PFSK-1 (cell line): ENCODE results near the gene TATDN3.

ENCODE experiments used
- FOXP2 ChIP-seq: optimal IDR thresholded peaks from 2 replicates; pipeline ENCODE3; 2011; ENCODE audit warnings: borderline replicate concordance, control low read depth, inconsistent platforms; ENCODE audit not compliant: insufficient read depth; ENCODE audit errors: extremely low read length, extremely low read depth
- POLR2AphosphoS5 ChIP-seq: IDR thresholded peaks from 2 replicates; pipeline ENCODE4 v1.6.1; 2012; ENCODE audit warnings: low read depth, mild to moderate bottlenecking, control low read depth, low read length, moderate library complexity
- REST ChIP-seq, 2 experiments: IDR thresholded peaks; 2 replicates each; pipeline versions ENCODE4 v1.6.1 to v1.8.0; 2011 to 2012; ENCODE audit warnings: low read depth in 2 of 2, low read length in 2 of 2, control low read depth in 1 of 2, inconsistent platforms in 1 of 2, mild to moderate bottlenecking in 1 of 2, moderate library complexity in 1 of 2; ENCODE audit not compliant: insufficient read depth in 1 of 2
- SIN3A ChIP-seq: IDR thresholded peaks from 2 replicates; pipeline ENCODE4 v1.6.1; 2012; ENCODE audit warnings: mild to moderate bottlenecking, low read length, moderate library complexity, borderline replicate concordance; ENCODE audit not compliant: insufficient read depth
- TAF1 ChIP-seq: IDR thresholded peaks from 2 replicates; pipeline ENCODE4 v1.6.1; 2012; ENCODE audit warnings: low read length, control low read depth, borderline replicate concordance; ENCODE audit not compliant: insufficient read depth

The TATDN3 gene

GRCh38 chr1:212754193-212754592 is 37.5 kb upstream of the TATDN3 start:
- no peak for TF ChIP-seq POLR2AphosphoS5

- TF ChIP-seq SIN3A (no peak), REST (IDR thresholded peaks at IDR 0.05; ENCODE audit: insufficient read depth in 1 of 2, low read depth in 2 of 2, low read length in 2 of 2) (no peak), POLR2AphosphoS5 (no peak)
These were observed 37.0 kb upstream of the TATDN3 start for GRCh38 chr1:212754680-212755079.

GRCh38 chr1:212759683-212760082 is 32.0 kb upstream of the TATDN3 start:
- no peak for TF ChIP-seq POLR2AphosphoS5
- TF ChIP-seq FOXP2: no peak
- no peak for TF ChIP-seq REST (IDR thresholded peaks at IDR 0.05; ENCODE audit: insufficient read depth in 1 of 2, low read depth in 2 of 2, low read length in 2 of 2)
- TF ChIP-seq TAF1: no peak
- TF ChIP-seq SIN3A: no peak

- TF ChIP-seq FOXP2 (no peak), TAF1 (no peak), SIN3A (no peak), POLR2AphosphoS5 (no peak), REST (IDR thresholded peaks at IDR 0.05; ENCODE audit: insufficient read depth in 1 of 2, low read depth in 2 of 2, low read length in 2 of 2) (no peak)
These were observed 31.4 kb upstream of the TATDN3 start for GRCh38 chr1:212760126-212760823.

- no peak for TF ChIP-seq SIN3A
- TF ChIP-seq REST (IDR thresholded peaks at IDR 0.05; ENCODE audit: insufficient read depth in 1 of 2, low read depth in 2 of 2, low read length in 2 of 2): no peak
- no peak for TF ChIP-seq TAF1
- no peak for TF ChIP-seq POLR2AphosphoS5
- TF ChIP-seq FOXP2: no peak
These were observed 29.5 kb upstream of the TATDN3 start for GRCh38 chr1:212762234-212762633.
